ENCODE data around the gene CHKB.
A peak's percentile ranks its signal among the peaks of the same experiment; 100 is the strongest.

Gene CHKB

GRCh38 chr22:50531962-50532674, 50.5 kb downstream of the CHKB start:
- H3K27ac Mint-ChIP-seq = no peak overlapping the region

GRCh38 chr22:50531546-50531961, 51.1 kb downstream of the CHKB start:
- TF ChIP-seq, protein P1, sequence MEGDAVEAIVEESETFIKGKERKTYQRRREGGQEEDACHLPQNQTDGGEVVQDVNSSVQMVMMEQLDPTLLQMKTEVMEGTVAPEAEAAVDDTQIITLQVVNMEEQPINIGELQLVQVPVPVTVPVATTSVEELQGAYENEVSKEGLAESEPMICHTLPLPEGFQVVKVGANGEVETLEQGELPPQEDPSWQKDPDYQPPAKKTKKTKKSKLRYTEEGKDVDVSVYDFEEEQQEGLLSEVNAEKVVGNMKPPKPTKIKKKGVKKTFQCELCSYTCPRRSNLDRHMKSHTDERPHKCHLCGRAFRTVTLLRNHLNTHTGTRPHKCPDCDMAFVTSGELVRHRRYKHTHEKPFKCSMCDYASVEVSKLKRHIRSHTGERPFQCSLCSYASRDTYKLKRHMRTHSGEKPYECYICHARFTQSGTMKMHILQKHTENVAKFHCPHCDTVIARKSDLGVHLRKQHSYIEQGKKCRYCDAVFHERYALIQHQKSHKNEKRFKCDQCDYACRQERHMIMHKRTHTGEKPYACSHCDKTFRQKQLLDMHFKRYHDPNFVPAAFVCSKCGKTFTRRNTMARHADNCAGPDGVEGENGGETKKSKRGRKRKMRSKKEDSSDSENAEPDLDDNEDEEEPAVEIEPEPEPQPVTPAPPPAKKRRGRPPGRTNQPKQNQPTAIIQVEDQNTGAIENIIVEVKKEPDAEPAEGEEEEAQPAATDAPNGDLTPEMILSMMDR (IDR thresholded peaks at IDR 0.05; ENCODE audit: unreplicated experiment in 3 of 3) = no peak
- H3K4me3 Mint-ChIP-seq = peak overlapping the region in 2 of 3 experiments; percentile 65 to 71
- H3K27me3 Mint-ChIP-seq (ENCODE audit: low read depth) = peaks cover 66% of the 10 kb centered on the region
- no peaks in the 10 kb centered on the region for H3K36me3 Mint-ChIP-seq (ENCODE audit: low read depth)
- H3K4me1 Mint-ChIP-seq = peaks cover 23% of the 10 kb centered on the region
- H3K9me3 Mint-ChIP-seq = no peaks in the 10 kb centered on the region
- H3K27ac Mint-ChIP-seq = no peak overlapping the region

More at GRCh38 chr22:50531962-50532674, 50.5 kb downstream of the CHKB start:
- TF ChIP-seq, protein P1 (IDR thresholded peaks at IDR 0.05; ENCODE audit: unreplicated experiment in 3 of 3) = no peak
- H3K9me3 Mint-ChIP-seq = no peaks in the 10 kb centered on the region
- peaks cover 66% of the 10 kb centered on the region for H3K27me3 Mint-ChIP-seq (ENCODE audit: low read depth)
- no peaks in the 10 kb centered on the region for H3K36me3 Mint-ChIP-seq (ENCODE audit: low read depth)
- peak overlapping the region; percentile 61 to 73 (median 65) for H3K4me3 Mint-ChIP-seq
- peaks cover 23% of the 10 kb centered on the region for H3K4me1 Mint-ChIP-seq

DNA sequence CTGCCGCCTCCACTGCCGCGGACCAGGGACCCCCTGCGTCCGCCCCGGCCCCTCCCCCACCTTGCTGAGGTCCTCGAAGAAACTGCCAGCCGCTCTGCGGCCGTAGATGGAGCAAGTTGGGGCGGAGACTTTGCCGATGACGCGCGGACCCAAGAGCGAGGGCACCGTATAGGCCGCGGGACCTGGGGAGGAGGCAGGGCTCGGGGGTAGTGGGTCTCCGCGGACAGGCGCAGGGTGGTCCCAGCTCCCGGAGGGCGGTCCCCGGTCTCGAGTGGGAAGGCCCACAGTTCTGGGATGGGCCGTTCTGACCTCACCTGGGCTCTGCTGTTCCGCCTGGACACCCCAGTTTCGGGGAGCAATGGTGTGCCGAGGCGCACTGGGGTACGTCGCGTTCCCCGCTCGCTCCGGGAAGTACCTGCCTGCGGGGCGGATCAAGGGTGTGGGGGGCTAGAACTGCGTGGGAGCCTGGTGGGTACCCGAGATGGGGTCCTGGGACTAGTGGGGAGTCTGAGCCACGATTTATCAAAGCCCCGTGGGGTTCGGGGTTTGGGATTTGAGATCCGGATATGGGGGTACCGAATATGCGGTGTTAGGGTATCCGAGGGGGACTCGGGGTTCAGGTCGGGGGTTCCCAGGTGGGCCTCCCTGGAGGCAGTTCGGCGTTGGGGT, 51.6 kb downstream of the CHKB start:
- no peaks in the 10 kb centered on the region for H3K9me3 Mint-ChIP-seq
- peaks cover 66% of the 10 kb centered on the region for H3K27me3 Mint-ChIP-seq (ENCODE audit: low read depth)
- peaks cover 23% of the 10 kb centered on the region for H3K4me1 Mint-ChIP-seq
- H3K27ac Mint-ChIP-seq = no peak overlapping the region
- TF ChIP-seq, protein P1 (IDR thresholded peaks at IDR 0.05; ENCODE audit: unreplicated experiment in 3 of 3) = no peak
- H3K36me3 Mint-ChIP-seq (ENCODE audit: low read depth) = no peaks in the 10 kb centered on the region
- peak overlapping the region; percentile 34 to 71 (median 65) for H3K4me3 Mint-ChIP-seq

DNA sequence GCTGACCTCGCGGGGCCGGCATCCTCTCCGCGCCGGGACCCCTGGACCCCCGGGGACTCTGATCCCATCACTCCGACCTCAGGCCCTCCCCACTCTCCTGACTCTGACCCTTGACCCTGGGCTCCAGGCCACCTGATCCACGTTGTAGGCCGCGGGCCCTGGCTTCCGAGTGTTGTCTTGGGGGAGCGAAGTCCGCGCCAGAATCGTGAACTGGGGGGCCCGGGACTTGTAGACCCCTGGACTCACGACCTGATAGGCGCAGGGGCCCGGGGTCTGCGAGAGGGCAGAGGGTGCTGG, 52.1 kb downstream of the CHKB start:
- Mint-ChIP-seq H3K4me3 (peak overlapping the region in 2 of 3 experiments; percentile 65 to 69), H3K27me3 (ENCODE audit: low read depth) (peaks cover 66% of the 10 kb centered on the region)

DNA sequence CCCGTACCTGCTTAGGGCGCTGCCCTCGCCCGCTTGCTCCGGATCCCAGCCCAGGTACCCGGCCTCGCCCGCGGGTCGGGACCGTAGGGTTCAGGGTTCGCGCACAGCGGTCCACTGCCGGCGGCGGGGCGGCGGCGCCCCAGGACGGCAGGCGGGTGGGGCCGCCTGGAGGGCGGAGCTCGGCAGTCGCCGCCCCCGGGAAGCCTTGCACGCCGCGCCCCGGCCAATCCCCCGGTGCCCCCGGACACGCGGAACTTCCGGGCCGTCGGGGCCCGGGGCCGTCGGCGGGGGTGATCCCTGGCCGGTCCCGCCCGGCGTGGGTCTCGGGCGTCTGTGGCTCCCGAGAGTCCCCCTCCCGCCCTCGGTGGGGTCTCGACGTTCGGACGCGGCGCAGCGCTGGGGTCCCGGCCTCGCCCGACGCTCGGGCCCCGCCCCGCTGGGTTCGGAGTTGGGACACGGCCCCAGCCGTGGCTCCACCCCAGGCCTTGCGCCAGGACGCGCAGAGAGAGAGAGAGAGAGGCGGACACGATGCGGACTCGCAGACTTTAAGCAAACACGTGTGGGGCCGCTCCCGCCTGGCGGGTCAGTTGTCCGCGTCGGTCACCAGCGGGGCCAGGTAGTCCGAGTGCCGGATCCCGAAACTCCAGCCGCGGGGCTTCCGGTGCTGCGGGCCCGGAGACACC, 52.6 kb downstream of the CHKB start, which contains the start of gene TYMP:
Gene TYMP (minus strand): TSS at position 116 of the 683 bp plus-strand sequence. CDS start 303 bp downstream, outside the sequence.
- Mint-ChIP-seq H3K4me3 (peak within 1 kb of the TSS; percentile 65 to 80 (median 71)), H3K27me3 (ENCODE audit: low read depth) (peaks cover 66% of the 10 kb centered on the region), H3K9me3 (no peaks in the 10 kb centered on the region), H3K4me1 (peaks cover 23% of the 10 kb centered on the region), H3K36me3 (ENCODE audit: low read depth) (no peaks in the 10 kb centered on the region), H3K27ac (no peak within 1 kb of the TSS)
- TF ChIP-seq, protein P1 (IDR thresholded peaks at IDR 0.05; ENCODE audit: unreplicated experiment in 3 of 3) = no peak

More for the DNA sequence above, 52.1 kb downstream of the CHKB start:
- H3K27ac Mint-ChIP-seq = no peak overlapping the region
- no peaks in the 10 kb centered on the region for H3K9me3 Mint-ChIP-seq
- TF ChIP-seq, protein P1 (IDR thresholded peaks at IDR 0.05; ENCODE audit: unreplicated experiment in 3 of 3) = no peak
- no peaks in the 10 kb centered on the region for H3K36me3 Mint-ChIP-seq (ENCODE audit: low read depth)
- H3K4me1 Mint-ChIP-seq = peaks cover 23% of the 10 kb centered on the region
